HEK293T (cell line): ENCODE measurements around the gene ANXA2.

Experiments used
- ARNT ChIP-seq: fragments of 450-650 bp; IDR thresholded peaks from 2 replicates; pipeline ENCODE4 v1.6.1; 2017; ENCODE audit warnings: mild to moderate bottlenecking
- BHLHE40 ChIP-seq: fragments of 450-650 bp; IDR thresholded peaks from 2 replicates; pipeline ENCODE4 v1.6.1; 2016; ENCODE audit warnings: mild to moderate bottlenecking, moderate library complexity, borderline replicate concordance
- CTBP1 ChIP-seq: fragments of 450-650 bp; IDR thresholded peaks from 2 replicates; pipeline ENCODE4 v1.6.1; 2016; ENCODE audit warnings: borderline replicate concordance
- ELF4 ChIP-seq: fragments of 450-650 bp; IDR thresholded peaks from 2 replicates; pipeline ENCODE4 v1.6.1; 2017; ENCODE audit warnings: antibody characterized with exemption
- FOXA1 ChIP-seq: fragments of 450-650 bp; IDR thresholded peaks from 2 replicates; pipeline ENCODE4 v1.6.1; 2016; ENCODE audit warnings: mild to moderate bottlenecking
- HDGF ChIP-seq: fragments of 450-650 bp; IDR thresholded peaks from 2 replicates; pipeline ENCODE4 v1.6.1; 2017; ENCODE audit warnings: antibody characterized with exemption, borderline replicate concordance
- L3MBTL2 ChIP-seq: fragments of 450-650 bp; conservative IDR thresholded peaks from 2 replicates; pipeline ENCODE4 v1.6.1; 2016; ENCODE audit warnings: mild to moderate bottlenecking
- LEF1 ChIP-seq: fragments of 450-650 bp; IDR thresholded peaks from 2 replicates; pipeline ENCODE4 v1.6.1; 2017; ENCODE audit warnings: mild to moderate bottlenecking, borderline replicate concordance
- NFRKB ChIP-seq: fragments of 450-650 bp; IDR thresholded peaks from 2 replicates; pipeline ENCODE4 v1.6.1; 2016; ENCODE audit warnings: mild to moderate bottlenecking, moderate library complexity
- PKNOX1 ChIP-seq: fragments of 450-650 bp; IDR thresholded peaks from 2 replicates; pipeline ENCODE4 v1.6.1; 2016
- SP1 ChIP-seq: fragments of 450-650 bp; IDR thresholded peaks from 2 replicates; pipeline ENCODE4 v1.6.1; 2017
- SUZ12 ChIP-seq: fragments of 450-650 bp; IDR thresholded peaks from 2 replicates; pipeline ENCODE4 v1.6.1; 2016; ENCODE audit warnings: mild to moderate bottlenecking
- TARDBP ChIP-seq: fragments of 450-650 bp; IDR thresholded peaks from 2 replicates; pipeline ENCODE4 v1.6.1; 2016
- ZNF384 ChIP-seq: fragments of 450-650 bp; IDR thresholded peaks from 2 replicates; pipeline ENCODE4 v1.6.1; 2016

- TF ChIP-seq HDGF (no peak), SP1 (no peak), L3MBTL2 (no peak), NFRKB (no peak), FOXA1 (no peak), TARDBP (no peak), CTBP1 (no peak), PKNOX1 (no peak), LEF1 (no peak), SUZ12 (no peak), ZNF384 (no peak), ARNT (no peak), ELF4 (no peak), BHLHE40 (no peak)
These were observed 21.1 kb downstream of the ANXA2 start for GRCh38 chr15:60376677-60377095.
